ENCODE measurements around the gene LRP2. TPM values are rescaled to one million over a fixed set of nuclear protein-coding genes. Genes with fewer than 3 reads are reported as not detected.

Gene LRP2
- total and polyA plus RNA-seq, 2 of the 4 experiments (the other 2 are of a cell fraction) = not detected

DNA sequence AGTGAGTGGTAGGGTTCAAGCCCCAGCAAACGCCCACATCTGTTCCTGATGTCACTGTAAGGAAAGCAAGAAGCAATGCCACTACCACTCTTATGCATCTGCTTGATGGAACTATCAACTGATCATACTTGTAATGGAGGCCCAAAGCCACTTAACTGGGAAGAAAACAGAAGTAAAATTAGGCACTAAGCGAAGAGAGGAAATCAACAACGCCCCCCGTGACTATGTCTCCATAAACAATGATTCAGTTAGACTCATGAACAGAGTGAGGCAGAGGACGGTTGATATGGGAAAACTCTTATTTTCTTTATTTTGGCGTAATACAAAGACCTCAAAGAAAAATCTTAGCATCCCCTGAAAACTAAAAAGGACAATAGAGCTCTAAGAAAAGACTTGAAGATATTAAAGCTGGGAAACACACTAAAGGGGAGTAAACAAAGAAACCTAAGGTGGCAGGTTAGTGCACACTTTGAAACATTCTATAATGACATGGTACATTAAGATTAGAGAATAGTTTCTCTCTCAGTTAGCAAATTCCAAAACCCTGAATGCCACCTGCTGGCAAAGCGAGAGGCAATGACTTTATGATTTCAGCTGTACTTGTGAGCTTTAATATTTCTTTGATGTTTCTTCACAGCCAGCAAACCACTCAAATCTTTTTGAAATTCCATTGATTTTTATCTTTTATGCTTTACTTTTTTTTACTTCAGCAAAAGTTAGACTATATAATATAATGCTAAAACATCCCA, 86.5 kb downstream of the LRP2 start:
- Histone ChIP-seq H3K4me3 (ENCODE audit: insufficient read depth, low read depth, low read length) (no peak overlapping the region), H2AFZ (replicated peaks; ENCODE audit: low read length, poor library complexity) (no peak overlapping the region), H3K4me2 (ENCODE audit: low read depth, low read length) (no peak overlapping the region), H2BK5ac (ENCODE audit: low read depth, low read length, poor library complexity, severe bottlenecking) (no peak overlapping the region), H4K20me1 (ENCODE audit: insufficient read depth, low read length) (no peaks in the 10 kb centered on the region), H3K36me3 (ENCODE audit: control insufficient read depth, insufficient read depth, low read length) (no peaks in the 10 kb centered on the region), H3K23ac (ENCODE audit: low read depth, low read length) (no peak overlapping the region), H2BK15ac (ENCODE audit: low read depth, low read length) (no peak overlapping the region), H2AK5ac (ENCODE audit: low read depth, low read length) (no peak overlapping the region), H3K56ac (ENCODE audit: extremely low read depth, insufficient read depth, low read length) (no peak overlapping the region), H4K5ac (ENCODE audit: low read depth, low read length) (no peak overlapping the region), H3K9me3 (ENCODE audit: control insufficient read depth, insufficient read depth, low read length) (no peaks in the 10 kb centered on the region), H4K91ac (ENCODE audit: insufficient read depth, low read depth, low read length) (no peak overlapping the region), H3K4me1 (ENCODE audit: control insufficient read depth, insufficient read depth, low read length) (no peaks in the 10 kb centered on the region), H3K4ac (ENCODE audit: low read depth, low read length) (no peak overlapping the region), H3K27ac (ENCODE audit: insufficient read depth, low read length) (no peak overlapping the region), H3K9me1 (ENCODE audit: insufficient read depth, low read length) (no peaks in the 10 kb centered on the region), H3K14ac (replicated peaks; ENCODE audit: low read depth, low read length) (no peak overlapping the region), H2BK120ac (ENCODE audit: low read depth, low read length) (no peak overlapping the region), H4K8ac (ENCODE audit: low read depth in 2 of 2, low read length in 2 of 2) (no peak overlapping the region), H3K18ac (ENCODE audit: low read depth, low read length) (no peak overlapping the region), H3K9ac (ENCODE audit: low read depth, low read length) (no peak overlapping the region), H2BK20ac (ENCODE audit: low read depth, low read length) (no peak overlapping the region), H3K79me1 (ENCODE audit: low read depth in 1 of 2, low read length in 2 of 2) (no peaks in the 10 kb centered on the region), H2AK9ac (replicated peaks; ENCODE audit: low read depth, low read length, poor library complexity) (no peak overlapping the region), H3K27me3 (ENCODE audit: control insufficient read depth, insufficient read depth, low read length) (no peaks in the 10 kb centered on the region)
- TF ChIP-seq USF2 (IDR thresholded peaks at IDR 0.05; ENCODE audit: low read depth, low read length) (no peak), RFX5 (IDR thresholded peaks at IDR 0.05; ENCODE audit: low read depth, low read length) (no peak), CHD1 (IDR thresholded peaks at IDR 0.05; ENCODE audit: low read depth, low read length) (no peak), MAFK (IDR thresholded peaks at IDR 0.05; ENCODE audit: low read depth, low read length) (no peak), CEBPB (IDR thresholded peaks at IDR 0.05; ENCODE audit: low read depth, low read length) (no peak), RAD21 (IDR thresholded peaks at IDR 0.05; ENCODE audit: low read length) (no peak)
- TF ChIP-seq, protein P1, sequence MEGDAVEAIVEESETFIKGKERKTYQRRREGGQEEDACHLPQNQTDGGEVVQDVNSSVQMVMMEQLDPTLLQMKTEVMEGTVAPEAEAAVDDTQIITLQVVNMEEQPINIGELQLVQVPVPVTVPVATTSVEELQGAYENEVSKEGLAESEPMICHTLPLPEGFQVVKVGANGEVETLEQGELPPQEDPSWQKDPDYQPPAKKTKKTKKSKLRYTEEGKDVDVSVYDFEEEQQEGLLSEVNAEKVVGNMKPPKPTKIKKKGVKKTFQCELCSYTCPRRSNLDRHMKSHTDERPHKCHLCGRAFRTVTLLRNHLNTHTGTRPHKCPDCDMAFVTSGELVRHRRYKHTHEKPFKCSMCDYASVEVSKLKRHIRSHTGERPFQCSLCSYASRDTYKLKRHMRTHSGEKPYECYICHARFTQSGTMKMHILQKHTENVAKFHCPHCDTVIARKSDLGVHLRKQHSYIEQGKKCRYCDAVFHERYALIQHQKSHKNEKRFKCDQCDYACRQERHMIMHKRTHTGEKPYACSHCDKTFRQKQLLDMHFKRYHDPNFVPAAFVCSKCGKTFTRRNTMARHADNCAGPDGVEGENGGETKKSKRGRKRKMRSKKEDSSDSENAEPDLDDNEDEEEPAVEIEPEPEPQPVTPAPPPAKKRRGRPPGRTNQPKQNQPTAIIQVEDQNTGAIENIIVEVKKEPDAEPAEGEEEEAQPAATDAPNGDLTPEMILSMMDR (conservative IDR thresholded peaks at IDR 0.05; ENCODE audit: low read depth, low read length) = 0 out of 2 replicates have a peak, but pooled peaks have one; percentile 6
- BruUV-seq (replicated peaks) = no TSS peak
- intact Hi-C loops (cut with micrococcal nuclease) = no loop called here
- dilution Hi-C loops (cut with HindIII; ENCODE audit: low sequenced_read_pairs, unreplicated experiment) = no loop called here
- ChIA-PET CTCF (interaction anchor here (0.6 kb wide), 1 partner anchor 41 kb away, joined by 4 read pairs; no protein-coding TSS in a partner anchor), POLR2A (ENCODE audit: unreplicated experiment) (no interaction called here)
- ATAC-seq (ENCODE audit: low read depth) (no peak), DNase-seq (no peak)
- in situ Hi-C loops (cut with MboI; ENCODE audit: low sequenced_read_pairs) = no loop called here
- no CpG with 5 or more reads among the region's 7 CpGs for WGBS, 2 experiments (ENCODE audit: extremely low coverage in 2 of 2, insufficient read length in 1 of 2)
